ENCODE measurements around the gene NPBWR2.

The NPBWR2 gene

DNA sequence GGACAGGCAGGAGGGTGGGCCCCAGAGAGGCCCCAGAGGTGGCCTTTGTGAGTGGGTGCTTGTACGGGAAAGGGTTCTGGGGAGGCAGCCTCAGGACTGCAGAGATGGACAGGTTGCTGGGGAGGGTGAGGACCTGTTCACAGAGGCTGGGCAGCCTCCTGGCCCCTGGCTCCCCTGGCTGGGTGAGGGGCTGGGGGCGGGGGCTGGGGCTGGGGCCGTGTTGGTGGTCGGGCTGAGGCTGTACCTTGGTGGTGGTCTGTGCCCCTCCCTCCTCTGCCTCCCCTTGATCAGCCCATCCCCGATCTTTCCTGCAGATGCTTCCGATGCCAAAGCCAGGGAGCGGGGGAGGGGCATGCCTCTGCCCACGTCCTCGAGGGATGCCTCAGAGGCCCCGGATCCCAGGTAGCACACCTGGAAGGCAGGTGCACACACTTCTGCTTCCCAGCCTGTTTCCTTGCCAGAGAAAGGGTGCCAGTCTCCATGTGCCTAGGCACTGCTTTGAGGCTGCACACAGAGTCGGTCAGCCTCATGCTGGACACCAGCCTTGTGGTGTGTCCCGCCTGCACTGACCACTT, 39.5 kb downstream of the NPBWR2 start:
- no peak overlapping the region for H3K27ac ChIP-seq (replicated peaks)
- no peak overlapping the region for H3K4me3 ChIP-seq (replicated peaks; ENCODE audit: insufficient read depth, low read length)
- no peak for DNase-seq (ENCODE audit: low read depth in 1 of 2, low spot score in 1 of 2)
- no peaks in the 10 kb centered on the region for H3K27me3 ChIP-seq (ENCODE audit: insufficient read depth, poor library complexity, severe bottlenecking)
- TF ChIP-seq, protein P1, sequence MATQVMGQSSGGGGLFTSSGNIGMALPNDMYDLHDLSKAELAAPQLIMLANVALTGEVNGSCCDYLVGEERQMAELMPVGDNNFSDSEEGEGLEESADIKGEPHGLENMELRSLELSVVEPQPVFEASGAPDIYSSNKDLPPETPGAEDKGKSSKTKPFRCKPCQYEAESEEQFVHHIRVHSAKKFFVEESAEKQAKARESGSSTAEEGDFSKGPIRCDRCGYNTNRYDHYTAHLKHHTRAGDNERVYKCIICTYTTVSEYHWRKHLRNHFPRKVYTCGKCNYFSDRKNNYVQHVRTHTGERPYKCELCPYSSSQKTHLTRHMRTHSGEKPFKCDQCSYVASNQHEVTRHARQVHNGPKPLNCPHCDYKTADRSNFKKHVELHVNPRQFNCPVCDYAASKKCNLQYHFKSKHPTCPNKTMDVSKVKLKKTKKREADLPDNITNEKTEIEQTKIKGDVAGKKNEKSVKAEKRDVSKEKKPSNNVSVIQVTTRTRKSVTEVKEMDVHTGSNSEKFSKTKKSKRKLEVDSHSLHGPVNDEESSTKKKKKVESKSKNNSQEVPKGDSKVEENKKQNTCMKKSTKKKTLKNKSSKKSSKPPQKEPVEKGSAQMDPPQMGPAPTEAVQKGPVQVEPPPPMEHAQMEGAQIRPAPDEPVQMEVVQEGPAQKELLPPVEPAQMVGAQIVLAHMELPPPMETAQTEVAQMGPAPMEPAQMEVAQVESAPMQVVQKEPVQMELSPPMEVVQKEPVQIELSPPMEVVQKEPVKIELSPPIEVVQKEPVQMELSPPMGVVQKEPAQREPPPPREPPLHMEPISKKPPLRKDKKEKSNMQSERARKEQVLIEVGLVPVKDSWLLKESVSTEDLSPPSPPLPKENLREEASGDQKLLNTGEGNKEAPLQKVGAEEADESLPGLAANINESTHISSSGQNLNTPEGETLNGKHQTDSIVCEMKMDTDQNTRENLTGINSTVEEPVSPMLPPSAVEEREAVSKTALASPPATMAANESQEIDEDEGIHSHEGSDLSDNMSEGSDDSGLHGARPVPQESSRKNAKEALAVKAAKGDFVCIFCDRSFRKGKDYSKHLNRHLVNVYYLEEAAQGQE (IDR thresholded peaks at IDR 0.05; ENCODE audit: insufficient replicate concordance, low read depth) = no peak
- TF ChIP-seq GABPA (IDR thresholded peaks at IDR 0.05; ENCODE audit: low read depth) (no peak), SPI1 (IDR thresholded peaks at IDR 0.05; ENCODE audit: borderline replicate concordance, low read depth) (no peak), POLR2AphosphoS5 (IDR thresholded peaks at IDR 0.05; ENCODE audit: low read depth) (no peak)
- TF ChIP-seq, protein P2, sequence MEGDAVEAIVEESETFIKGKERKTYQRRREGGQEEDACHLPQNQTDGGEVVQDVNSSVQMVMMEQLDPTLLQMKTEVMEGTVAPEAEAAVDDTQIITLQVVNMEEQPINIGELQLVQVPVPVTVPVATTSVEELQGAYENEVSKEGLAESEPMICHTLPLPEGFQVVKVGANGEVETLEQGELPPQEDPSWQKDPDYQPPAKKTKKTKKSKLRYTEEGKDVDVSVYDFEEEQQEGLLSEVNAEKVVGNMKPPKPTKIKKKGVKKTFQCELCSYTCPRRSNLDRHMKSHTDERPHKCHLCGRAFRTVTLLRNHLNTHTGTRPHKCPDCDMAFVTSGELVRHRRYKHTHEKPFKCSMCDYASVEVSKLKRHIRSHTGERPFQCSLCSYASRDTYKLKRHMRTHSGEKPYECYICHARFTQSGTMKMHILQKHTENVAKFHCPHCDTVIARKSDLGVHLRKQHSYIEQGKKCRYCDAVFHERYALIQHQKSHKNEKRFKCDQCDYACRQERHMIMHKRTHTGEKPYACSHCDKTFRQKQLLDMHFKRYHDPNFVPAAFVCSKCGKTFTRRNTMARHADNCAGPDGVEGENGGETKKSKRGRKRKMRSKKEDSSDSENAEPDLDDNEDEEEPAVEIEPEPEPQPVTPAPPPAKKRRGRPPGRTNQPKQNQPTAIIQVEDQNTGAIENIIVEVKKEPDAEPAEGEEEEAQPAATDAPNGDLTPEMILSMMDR (IDR thresholded peaks at IDR 0.05; ENCODE audit: insufficient read depth, low read length) = no peak

DNA sequence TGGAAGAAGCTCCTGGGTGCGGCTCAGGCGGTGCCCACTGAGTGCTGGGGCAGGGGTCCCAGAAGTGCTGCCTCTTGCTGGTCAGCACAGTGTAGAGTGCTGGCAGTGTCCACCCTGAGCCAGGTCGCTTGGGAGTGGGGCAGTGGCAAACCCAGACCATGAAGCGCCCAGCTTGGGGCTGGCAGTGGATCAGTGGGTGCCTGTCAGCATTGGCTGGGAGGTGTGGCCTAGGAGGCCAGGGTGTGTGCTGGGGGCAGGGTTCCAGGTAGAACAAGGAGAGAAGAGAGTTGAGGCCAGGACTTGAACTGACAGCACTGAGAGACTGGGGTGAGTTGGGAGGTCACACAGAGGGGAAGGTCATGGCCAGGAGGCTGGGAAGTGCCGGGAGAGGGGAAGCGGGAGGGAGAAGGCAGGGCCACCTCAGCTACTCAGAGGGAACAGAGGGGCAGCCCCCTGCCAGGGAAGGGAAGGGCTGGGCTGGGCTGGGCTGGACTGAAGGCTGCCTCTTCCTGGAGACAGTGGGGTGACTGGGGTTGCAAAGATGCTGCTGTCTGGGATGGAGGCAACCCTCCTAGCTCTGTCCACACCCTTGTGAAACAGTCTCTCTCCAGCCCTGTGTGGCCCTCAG, 40.2 kb downstream of the NPBWR2 start:
- H3K4me3 ChIP-seq (replicated peaks; ENCODE audit: insufficient read depth, low read length) = no peak overlapping the region
- no peak overlapping the region for H3K27ac ChIP-seq (replicated peaks)
- H3K27me3 ChIP-seq (ENCODE audit: insufficient read depth, poor library complexity, severe bottlenecking) = no peaks in the 10 kb centered on the region
- TF ChIP-seq, protein P2 (IDR thresholded peaks at IDR 0.05; ENCODE audit: insufficient read depth, low read length) = no peak
- TF ChIP-seq GABPA (IDR thresholded peaks at IDR 0.05; ENCODE audit: low read depth) (no peak), POLR2AphosphoS5 (IDR thresholded peaks at IDR 0.05; ENCODE audit: low read depth) (no peak), SPI1 (IDR thresholded peaks at IDR 0.05; ENCODE audit: borderline replicate concordance, low read depth) (no peak)
- TF ChIP-seq, protein P1 (IDR thresholded peaks at IDR 0.05; ENCODE audit: insufficient replicate concordance, low read depth) = no peak
- no peak for DNase-seq (ENCODE audit: low read depth in 1 of 2, low spot score in 1 of 2)

DNA sequence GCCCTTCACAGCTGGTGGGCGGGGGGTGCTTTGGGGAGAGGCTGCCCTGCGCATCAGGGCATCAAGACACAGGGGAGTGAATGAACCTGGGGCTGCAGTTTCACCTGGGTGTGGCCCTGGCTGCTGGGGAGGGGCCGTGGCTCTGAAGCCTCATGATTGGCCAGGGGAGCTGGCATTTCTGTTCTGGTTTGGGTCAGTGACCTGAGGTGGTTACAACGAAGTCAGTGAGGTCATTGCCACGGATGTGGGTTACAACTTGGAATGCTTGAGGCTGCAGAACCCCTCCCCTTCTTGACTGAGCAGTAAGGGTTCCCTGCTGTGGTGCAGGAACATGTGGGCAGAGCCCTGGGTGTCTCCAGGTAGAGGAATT, 41.4 kb downstream of the NPBWR2 start:
- DNase-seq (ENCODE audit: low read depth in 1 of 2, low spot score in 1 of 2) = no peak
- H3K4me3 ChIP-seq (replicated peaks; ENCODE audit: insufficient read depth, low read length) = no peak overlapping the region
- TF ChIP-seq POLR2AphosphoS5 (IDR thresholded peaks at IDR 0.05; ENCODE audit: low read depth) (no peak), GABPA (IDR thresholded peaks at IDR 0.05; ENCODE audit: low read depth) (no peak), SPI1 (IDR thresholded peaks at IDR 0.05; ENCODE audit: borderline replicate concordance, low read depth) (no peak)
- TF ChIP-seq, protein P2 (IDR thresholded peaks at IDR 0.05; ENCODE audit: insufficient read depth, low read length) = no peak
- TF ChIP-seq, protein P1 (IDR thresholded peaks at IDR 0.05; ENCODE audit: insufficient replicate concordance, low read depth) = no peak
- H3K27ac ChIP-seq (replicated peaks) = no peak overlapping the region
- no peaks in the 10 kb centered on the region for H3K27me3 ChIP-seq (ENCODE audit: insufficient read depth, poor library complexity, severe bottlenecking)

All from HL-60 (cell line).